ENCODE measurements around the gene ACO2. TPM values are rescaled to one million over a fixed set of nuclear protein-coding genes. Genes with fewer than 3 reads are reported as not detected.

Gene ACO2
- total RNA-seq, 4 donors from 2014 or later, result 83.7 to 90.4 (median 87.0) TPM

DNA sequence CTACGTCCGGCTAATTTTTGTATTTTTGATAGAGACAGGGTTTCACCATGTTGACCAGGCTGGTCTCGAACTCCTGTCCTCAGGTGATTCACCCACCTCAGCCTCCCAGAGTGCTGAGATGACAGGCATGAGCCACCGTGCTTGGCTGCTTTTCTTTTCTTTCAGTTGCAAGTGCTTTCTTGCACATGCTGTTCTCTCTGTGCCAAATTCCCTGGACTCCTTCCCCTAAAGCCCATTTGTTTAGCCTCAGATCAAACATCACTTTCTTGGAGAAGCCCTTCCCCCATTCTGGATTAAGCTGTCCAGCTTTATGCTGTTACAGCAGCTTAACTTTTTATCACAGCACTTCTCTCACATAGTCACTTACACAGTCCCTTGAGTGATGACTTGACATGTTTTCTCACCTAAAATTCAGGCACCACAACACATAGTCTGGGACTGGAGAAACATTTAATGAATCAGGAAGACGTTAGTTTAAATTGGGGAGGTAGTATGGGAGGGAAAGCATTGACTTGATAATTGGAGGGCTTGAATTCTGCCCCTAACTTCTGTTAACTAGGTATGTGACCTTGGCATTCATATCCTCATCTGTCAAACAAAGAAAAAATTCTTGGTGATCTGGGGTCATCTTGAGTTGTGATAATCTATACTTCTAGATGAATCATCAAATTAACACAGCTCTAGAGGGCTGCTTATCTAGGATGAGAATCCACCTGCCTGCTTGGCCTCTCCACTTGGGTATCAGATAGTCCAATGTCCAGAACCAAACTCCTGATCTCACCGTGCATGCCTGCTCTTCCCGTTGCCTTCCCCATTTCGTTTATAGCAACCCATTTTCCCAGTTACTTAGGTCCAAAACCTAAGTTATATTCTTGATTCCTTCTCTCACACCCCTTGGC, 18.4 kb downstream of the ACO2 start:
- TF ChIP-seq, protein P1, sequence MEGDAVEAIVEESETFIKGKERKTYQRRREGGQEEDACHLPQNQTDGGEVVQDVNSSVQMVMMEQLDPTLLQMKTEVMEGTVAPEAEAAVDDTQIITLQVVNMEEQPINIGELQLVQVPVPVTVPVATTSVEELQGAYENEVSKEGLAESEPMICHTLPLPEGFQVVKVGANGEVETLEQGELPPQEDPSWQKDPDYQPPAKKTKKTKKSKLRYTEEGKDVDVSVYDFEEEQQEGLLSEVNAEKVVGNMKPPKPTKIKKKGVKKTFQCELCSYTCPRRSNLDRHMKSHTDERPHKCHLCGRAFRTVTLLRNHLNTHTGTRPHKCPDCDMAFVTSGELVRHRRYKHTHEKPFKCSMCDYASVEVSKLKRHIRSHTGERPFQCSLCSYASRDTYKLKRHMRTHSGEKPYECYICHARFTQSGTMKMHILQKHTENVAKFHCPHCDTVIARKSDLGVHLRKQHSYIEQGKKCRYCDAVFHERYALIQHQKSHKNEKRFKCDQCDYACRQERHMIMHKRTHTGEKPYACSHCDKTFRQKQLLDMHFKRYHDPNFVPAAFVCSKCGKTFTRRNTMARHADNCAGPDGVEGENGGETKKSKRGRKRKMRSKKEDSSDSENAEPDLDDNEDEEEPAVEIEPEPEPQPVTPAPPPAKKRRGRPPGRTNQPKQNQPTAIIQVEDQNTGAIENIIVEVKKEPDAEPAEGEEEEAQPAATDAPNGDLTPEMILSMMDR (IDR thresholded peaks at IDR 0.05), result no peak
- Histone ChIP-seq H3K9me3 (no peaks in the 10 kb centered on the region), H3K27ac (peak overlapping the region; percentile 11 to 79 (median 75)), H3K27me3 (no peaks in the 10 kb centered on the region), H3K36me3 (no peaks in the 10 kb centered on the region), H3K4me1 (peaks cover 11 to 95% (median 57%) of the 10 kb centered on the region in 3 donors), H3K4me3 (no peak overlapping the region)
- 56 to 61% methylated on average over 8 of the region's 8 CpGs for WGBS, 2 donors
- no peak for DNase-seq
- intact Hi-C loops (cut with DNase I), result no loop called here

DNA sequence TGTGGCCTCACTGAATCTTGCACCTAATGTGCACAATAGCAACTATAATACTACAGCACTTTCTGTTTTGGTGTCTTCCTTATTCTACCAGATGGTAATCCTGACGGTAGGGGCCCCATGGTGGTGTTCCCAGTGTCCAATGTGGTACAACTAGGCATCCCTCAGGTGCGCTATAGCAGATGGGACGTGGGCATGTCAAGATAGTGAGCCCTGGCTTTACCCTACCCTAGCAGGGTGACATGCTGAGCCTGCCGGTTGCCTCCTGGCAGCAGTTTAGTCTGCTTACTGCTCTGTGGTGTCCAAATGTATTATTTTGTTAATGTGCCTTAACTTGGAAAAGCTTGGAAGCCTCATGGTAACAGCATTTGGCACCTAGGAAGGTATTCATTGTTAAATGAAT, 19.2 kb downstream of the ACO2 start:
- 61 to 68% methylated on average over 4 of the region's 4 CpGs for WGBS, 2 donors
- DNase-seq, result no peak
- Histone ChIP-seq H3K4me3 (no peak overlapping the region), H3K27ac (peak overlapping the region in 3 of 4 donors; percentile 57 to 79 (median 78)), H3K9me3 (no peaks in the 10 kb centered on the region), H3K4me1 (peaks cover 6 to 92% (median 49%) of the 10 kb centered on the region in 3 donors), H3K27me3 (no peaks in the 10 kb centered on the region), H3K36me3 (peaks cover 0 to 2% (median 0%) of the 10 kb centered on the region in 3 donors)
- TF ChIP-seq, protein P1 (IDR thresholded peaks at IDR 0.05), result no peak
- TF ChIP-seq POLR2A (IDR thresholded peaks at IDR 0.05), result no peak
- intact Hi-C loops (cut with DNase I), result no loop called here

DNA sequence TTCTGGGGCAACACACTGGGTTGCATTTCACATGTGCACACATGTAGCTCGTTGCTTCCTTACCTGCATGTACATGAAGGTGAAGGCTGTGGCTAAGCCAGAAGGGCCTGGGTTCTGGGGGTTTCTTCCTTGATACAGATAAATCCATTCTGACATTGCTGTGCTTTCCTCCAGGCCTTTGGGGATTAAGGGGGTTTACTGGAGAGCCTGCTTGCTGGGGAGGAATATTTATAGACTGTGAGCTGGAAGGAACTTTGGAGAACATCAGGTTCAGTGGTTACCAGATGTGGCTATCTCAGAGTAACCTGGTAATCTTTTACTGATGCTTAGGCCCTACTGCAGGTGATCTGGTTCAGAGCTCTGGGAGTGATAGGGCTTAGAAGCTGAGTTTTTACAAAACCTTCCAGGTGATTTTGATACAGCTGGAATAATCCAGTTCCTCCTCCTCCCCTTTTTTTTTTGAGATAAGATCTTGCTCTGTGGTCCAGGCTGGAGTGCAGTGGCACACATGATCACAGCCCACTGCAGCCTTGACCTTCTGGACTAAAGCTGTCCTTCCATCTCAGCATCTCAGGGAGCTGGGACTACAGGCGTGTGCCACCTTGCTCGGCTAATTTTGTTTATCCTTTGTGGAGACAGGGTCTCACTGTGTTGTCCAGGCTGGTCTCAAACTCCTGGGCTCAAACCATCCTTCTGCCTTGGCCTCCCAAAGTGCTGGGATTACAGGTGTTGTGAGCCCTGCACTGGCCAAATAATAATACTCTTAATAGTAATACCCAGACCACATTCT, 19.9 kb downstream of the ACO2 start:
- TF ChIP-seq POLR2A (IDR thresholded peaks at IDR 0.05), result no peak
- TF ChIP-seq, protein P1 (IDR thresholded peaks at IDR 0.05), result no peak
- Histone ChIP-seq H3K9me3 (no peaks in the 10 kb centered on the region), H3K27ac (peak overlapping the region in 3 of 4 donors; percentile 57 to 79 (median 78)), H3K27me3 (no peaks in the 10 kb centered on the region), H3K36me3 (peaks cover 0 to 4% (median 0%) of the 10 kb centered on the region in 3 donors), H3K4me3 (no peak overlapping the region), H3K4me1 (peaks cover 6 to 85% (median 44%) of the 10 kb centered on the region in 3 donors)
- intact Hi-C loops (cut with DNase I), result no loop called here
- no peak for DNase-seq
- 44 to 61% methylated on average over 3 of the region's 3 CpGs for WGBS, 2 donors

DNA sequence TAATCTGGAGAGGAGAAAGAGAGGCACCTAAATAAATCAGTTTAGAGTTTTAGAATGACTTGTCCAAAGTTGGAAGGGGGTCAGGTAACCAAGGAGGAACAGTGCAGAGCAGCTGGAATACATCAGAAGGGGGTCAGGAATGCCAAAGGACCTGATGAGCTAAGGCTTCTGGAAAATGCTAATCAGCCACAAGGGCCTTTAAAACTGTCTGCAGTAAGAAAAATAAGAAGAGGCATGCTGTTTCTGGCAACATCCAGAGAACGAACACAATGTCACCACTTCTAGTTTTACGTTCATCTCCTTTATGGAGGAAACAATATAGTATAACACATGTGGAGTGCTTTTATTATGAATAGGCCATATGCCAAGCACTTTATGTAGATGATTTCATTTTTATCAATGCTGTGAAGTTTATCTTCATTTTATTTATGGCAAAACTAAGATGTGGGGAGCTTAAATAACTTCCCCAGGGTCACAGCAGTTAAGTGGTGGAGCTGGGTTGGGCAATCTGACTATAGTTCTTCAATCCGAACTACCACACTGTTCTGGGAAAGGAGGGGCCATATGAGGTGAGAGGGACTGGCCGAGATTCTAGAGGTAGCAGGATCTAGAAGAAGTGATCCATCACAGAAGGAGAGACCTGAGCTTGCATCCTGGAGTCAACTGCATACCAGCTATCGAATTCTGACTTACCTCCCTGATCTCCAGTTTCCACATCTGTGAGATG, 22.6 kb downstream of the ACO2 start:
- Histone ChIP-seq H3K27me3 (no peaks in the 10 kb centered on the region), H3K4me3 (no peak overlapping the region), H3K27ac (peak overlapping the region in 3 of 4 donors; percentile 59 to 79 (median 70)), H3K9me3 (no peaks in the 10 kb centered on the region), H3K36me3 (peaks cover 0 to 26% (median 0%) of the 10 kb centered on the region in 3 donors), H3K4me1 (peaks cover 0 to 67% (median 31%) of the 10 kb centered on the region in 3 donors)
- intact Hi-C loops (cut with DNase I), result no loop called here
- TF ChIP-seq, protein P1 (IDR thresholded peaks at IDR 0.05), result no peak
- 74 to 78% methylated on average over 5 of the region's 5 CpGs for WGBS, 2 donors
- DNase-seq, result no peak

Data from esophagus squamous epithelium (tissue), 5 donors.